Neural cell (in vitro differentiated cells): ENCODE results near the gene OLFM1. TPM values are rescaled to one million over a fixed set of nuclear protein-coding genes. Genes with fewer than 3 reads are reported as not detected.

Source experiments
- H2AFZ ChIP-seq: fragments of 200-600, 300-800 bp; sonication (generic), shearing (Covaris generic); 2 replicates; pipeline ENCODE4 v1.6.0; 2014; ENCODE audit warnings: low read depth, mild to moderate bottlenecking, antibody characterized with exemption, low read length, moderate library complexity
- H3F3A ChIP-seq: fragments of 200-600 bp; shearing (Covaris generic); 2 replicates; pipeline ENCODE4 v1.6.1; 2016; ENCODE audit warnings: mild to moderate bottlenecking, moderate library complexity, mixed read lengths, antibody characterized with exemption, low read length; ENCODE audit not compliant: insufficient read depth, poor library complexity, severe bottlenecking
- H3K27ac ChIP-seq: fragments of 200-600, 300-800 bp; sonication (generic), shearing (Covaris generic); 2 replicates; pipeline ENCODE4 v1.5.1; 2014; ENCODE audit warnings: mild to moderate bottlenecking, low read length, moderate library complexity
- H3K27me3 ChIP-seq: fragments of 300-800, 200-600 bp; sonication (generic), shearing (Covaris generic); 2 replicates; pipeline ENCODE4 v1.6.0; 2014; ENCODE audit warnings: mild to moderate bottlenecking, low read depth, low read length, moderate library complexity; ENCODE audit not compliant: insufficient read depth
- H3K36me3 ChIP-seq: fragments of 300-800, 200-600 bp; sonication (generic), shearing (Covaris generic); 2 replicates; pipeline ENCODE4 v1.5.1; 2014; ENCODE audit warnings: mild to moderate bottlenecking, antibody characterized with exemption, low read length, moderate library complexity; ENCODE audit not compliant: insufficient read depth
- H3K4me2 ChIP-seq: fragments of 300-800, 200-600 bp; sonication (generic), shearing (Covaris generic); 2 replicates; pipeline ENCODE4 v1.6.0; 2014; ENCODE audit warnings: mild to moderate bottlenecking, low read length
- H3K4me3 ChIP-seq: fragments of 300-800, 200-600 bp; sonication (generic), shearing (Covaris generic); 2 replicates; pipeline ENCODE4 v1.5.1; 2014; ENCODE audit warnings: mild to moderate bottlenecking, low read length, moderate library complexity
- H3K79me2 ChIP-seq: fragments of 200-600 bp; shearing (Covaris generic); replicated peaks from 2 replicates; pipeline ENCODE4 v1.6.0; 2014; ENCODE audit warnings: mild to moderate bottlenecking, low read length, moderate library complexity; ENCODE audit not compliant: insufficient read depth
- H3K9ac ChIP-seq: fragments of 300-800, 200-600 bp; sonication (generic), shearing (Covaris generic); 2 replicates; pipeline ENCODE4 v1.6.1; 2016; ENCODE audit warnings: mild to moderate bottlenecking, low read length, mixed read lengths
- H3K9me2 ChIP-seq: fragments of 200-600 bp; shearing (Covaris generic); 2 replicates; pipeline ENCODE4 v1.6.1; 2016; ENCODE audit warnings: mild to moderate bottlenecking, low read length, mixed read lengths; ENCODE audit not compliant: insufficient read depth
- H3K9me3 ChIP-seq: fragments of 200-600, 300-800 bp; sonication (generic), shearing (Covaris generic); 2 replicates; pipeline ENCODE4 v1.6.1; 2016; ENCODE audit warnings: mild to moderate bottlenecking, mixed run types, low read length, moderate library complexity, mixed read lengths
- H4K20me1 ChIP-seq: fragments of 200-600 bp; shearing (Covaris generic); 2 replicates; pipeline ENCODE4 v1.6.1; 2016; ENCODE audit warnings: mild to moderate bottlenecking, mixed run types; ENCODE audit not compliant: insufficient read depth
- EP300 ChIP-seq: fragments of 450-650 bp; conservative IDR thresholded peaks from 2 replicates; pipeline ENCODE4 v1.6.1; 2014; ENCODE audit warnings: antibody characterized with exemption, mild to moderate bottlenecking, moderate library complexity; ENCODE audit not compliant: poor library complexity, severe bottlenecking
- EZH2 ChIP-seq: fragments of 200-600, 300-800 bp; shearing (Covaris generic), sonication (generic); IDR thresholded peaks from 2 replicates; pipeline ENCODE4 v1.6.1; 2014; ENCODE audit warnings: antibody characterized with exemption, low read length, borderline replicate concordance, mild to moderate bottlenecking; ENCODE audit not compliant: insufficient read depth, poor library complexity, severe bottlenecking
- MXI1 ChIP-seq: fragments of 450-650 bp; conservative IDR thresholded peaks from 2 replicates; pipeline ENCODE4 v1.6.1; 2014; ENCODE audit warnings: antibody characterized with exemption, mild to moderate bottlenecking; ENCODE audit not compliant: poor library complexity, severe bottlenecking
- POLR2AphosphoS5 ChIP-seq: IDR thresholded peaks from 2 replicates; pipeline ENCODE4 v1.6.1; 2012
- RAD21 ChIP-seq: fragments of 450-650 bp; conservative IDR thresholded peaks from 2 replicates; pipeline ENCODE4 v1.6.1; 2014; ENCODE audit warnings: antibody characterized with exemption, mild to moderate bottlenecking, moderate library complexity
- SMC3 ChIP-seq: fragments of 450-650 bp; conservative IDR thresholded peaks from 2 replicates; pipeline ENCODE4 v1.6.1; 2014; ENCODE audit warnings: antibody characterized with exemption, mild to moderate bottlenecking, moderate library complexity; ENCODE audit not compliant: poor library complexity
- TAF1 ChIP-seq: IDR thresholded peaks from 2 replicates; pipeline ENCODE4 v1.6.1; 2012; ENCODE audit warnings: low read depth
- polyA plus RNA-seq: library from polyadenylated mRNA; depleted of rRNA; stranded (reverse); fragments of >200 nt; gene quantifications from 2 replicates; pipeline ENCODE4 v1.2.3, GENCODE V29; 2014
- TF ChIP-seq, protein P1 (sequence below): IDR thresholded peaks from 2 replicates; pipeline ENCODE4 v1.6.1; 2012; ENCODE audit warnings: borderline replicate concordance
- TF ChIP-seq, protein P2 (sequence below): fragments of 450-650 bp; IDR thresholded peaks from 2 replicates; pipeline ENCODE4 v1.5.1; 2014; ENCODE audit warnings: antibody characterized with exemption, mild to moderate bottlenecking, moderate library complexity; ENCODE audit not compliant: poor library complexity, severe bottlenecking

OLFM1 gene
- polyA plus RNA-seq, 1 donor from 2014 or later, result 102 TPM

DNA sequence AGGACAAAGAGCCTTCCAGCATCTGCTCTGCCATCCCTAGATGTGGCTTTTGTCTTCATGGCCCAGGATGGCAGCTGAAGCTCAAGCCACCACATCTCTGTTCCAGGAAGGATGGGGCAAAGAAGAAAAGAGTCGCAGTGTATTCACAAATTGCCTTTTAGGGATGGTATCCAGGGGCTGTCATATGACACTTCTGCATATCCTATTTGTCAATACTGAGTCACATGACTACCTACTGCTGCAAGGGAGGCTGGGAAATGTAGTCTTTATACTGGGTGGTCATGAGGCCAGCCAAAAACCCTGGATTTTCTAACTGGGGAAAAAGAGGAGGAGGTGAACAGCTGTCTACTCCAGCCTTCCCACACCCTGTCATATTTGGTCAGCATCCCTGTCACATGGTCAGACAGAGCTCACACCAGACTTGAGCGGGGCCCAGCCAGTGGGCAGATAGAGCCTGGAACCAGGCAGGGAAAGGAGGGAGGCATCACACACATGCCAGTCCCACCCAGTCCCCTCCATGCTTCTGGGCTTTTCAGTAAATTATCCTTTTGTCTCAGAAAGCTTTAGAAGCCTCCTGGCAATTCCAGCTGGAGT lies 52.0 kb downstream of the OLFM1 start:
- TF ChIP-seq POLR2AphosphoS5 (no peak), RAD21 (no peak), MXI1 (no peak), SMC3 (no peak), TAF1 (no peak), EP300 (no peak), EZH2 (no peak)
- TF ChIP-seq, protein P1, sequence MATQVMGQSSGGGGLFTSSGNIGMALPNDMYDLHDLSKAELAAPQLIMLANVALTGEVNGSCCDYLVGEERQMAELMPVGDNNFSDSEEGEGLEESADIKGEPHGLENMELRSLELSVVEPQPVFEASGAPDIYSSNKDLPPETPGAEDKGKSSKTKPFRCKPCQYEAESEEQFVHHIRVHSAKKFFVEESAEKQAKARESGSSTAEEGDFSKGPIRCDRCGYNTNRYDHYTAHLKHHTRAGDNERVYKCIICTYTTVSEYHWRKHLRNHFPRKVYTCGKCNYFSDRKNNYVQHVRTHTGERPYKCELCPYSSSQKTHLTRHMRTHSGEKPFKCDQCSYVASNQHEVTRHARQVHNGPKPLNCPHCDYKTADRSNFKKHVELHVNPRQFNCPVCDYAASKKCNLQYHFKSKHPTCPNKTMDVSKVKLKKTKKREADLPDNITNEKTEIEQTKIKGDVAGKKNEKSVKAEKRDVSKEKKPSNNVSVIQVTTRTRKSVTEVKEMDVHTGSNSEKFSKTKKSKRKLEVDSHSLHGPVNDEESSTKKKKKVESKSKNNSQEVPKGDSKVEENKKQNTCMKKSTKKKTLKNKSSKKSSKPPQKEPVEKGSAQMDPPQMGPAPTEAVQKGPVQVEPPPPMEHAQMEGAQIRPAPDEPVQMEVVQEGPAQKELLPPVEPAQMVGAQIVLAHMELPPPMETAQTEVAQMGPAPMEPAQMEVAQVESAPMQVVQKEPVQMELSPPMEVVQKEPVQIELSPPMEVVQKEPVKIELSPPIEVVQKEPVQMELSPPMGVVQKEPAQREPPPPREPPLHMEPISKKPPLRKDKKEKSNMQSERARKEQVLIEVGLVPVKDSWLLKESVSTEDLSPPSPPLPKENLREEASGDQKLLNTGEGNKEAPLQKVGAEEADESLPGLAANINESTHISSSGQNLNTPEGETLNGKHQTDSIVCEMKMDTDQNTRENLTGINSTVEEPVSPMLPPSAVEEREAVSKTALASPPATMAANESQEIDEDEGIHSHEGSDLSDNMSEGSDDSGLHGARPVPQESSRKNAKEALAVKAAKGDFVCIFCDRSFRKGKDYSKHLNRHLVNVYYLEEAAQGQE, result no peak
- TF ChIP-seq, protein P2, sequence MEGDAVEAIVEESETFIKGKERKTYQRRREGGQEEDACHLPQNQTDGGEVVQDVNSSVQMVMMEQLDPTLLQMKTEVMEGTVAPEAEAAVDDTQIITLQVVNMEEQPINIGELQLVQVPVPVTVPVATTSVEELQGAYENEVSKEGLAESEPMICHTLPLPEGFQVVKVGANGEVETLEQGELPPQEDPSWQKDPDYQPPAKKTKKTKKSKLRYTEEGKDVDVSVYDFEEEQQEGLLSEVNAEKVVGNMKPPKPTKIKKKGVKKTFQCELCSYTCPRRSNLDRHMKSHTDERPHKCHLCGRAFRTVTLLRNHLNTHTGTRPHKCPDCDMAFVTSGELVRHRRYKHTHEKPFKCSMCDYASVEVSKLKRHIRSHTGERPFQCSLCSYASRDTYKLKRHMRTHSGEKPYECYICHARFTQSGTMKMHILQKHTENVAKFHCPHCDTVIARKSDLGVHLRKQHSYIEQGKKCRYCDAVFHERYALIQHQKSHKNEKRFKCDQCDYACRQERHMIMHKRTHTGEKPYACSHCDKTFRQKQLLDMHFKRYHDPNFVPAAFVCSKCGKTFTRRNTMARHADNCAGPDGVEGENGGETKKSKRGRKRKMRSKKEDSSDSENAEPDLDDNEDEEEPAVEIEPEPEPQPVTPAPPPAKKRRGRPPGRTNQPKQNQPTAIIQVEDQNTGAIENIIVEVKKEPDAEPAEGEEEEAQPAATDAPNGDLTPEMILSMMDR, result no peak
- H3K9me2 ChIP-seq, result no peaks in the 10 kb centered on the region
- no peak overlapping the region for H3K27ac ChIP-seq
- H4K20me1 ChIP-seq, result no peaks in the 10 kb centered on the region
- H3K36me3 ChIP-seq, result no peaks in the 10 kb centered on the region
- H3K27me3 ChIP-seq, result no peaks in the 10 kb centered on the region
- H3K79me2 ChIP-seq, result no peaks in the 10 kb centered on the region
- H3K4me2 ChIP-seq, result no peak overlapping the region
- H3K9me3 ChIP-seq, result no peaks in the 10 kb centered on the region
- no peak overlapping the region for H3K4me3 ChIP-seq
- no peak overlapping the region for H3K9ac ChIP-seq
- H2AFZ ChIP-seq, result no peak overlapping the region
- no peaks in the 10 kb centered on the region for H3F3A ChIP-seq

DNA sequence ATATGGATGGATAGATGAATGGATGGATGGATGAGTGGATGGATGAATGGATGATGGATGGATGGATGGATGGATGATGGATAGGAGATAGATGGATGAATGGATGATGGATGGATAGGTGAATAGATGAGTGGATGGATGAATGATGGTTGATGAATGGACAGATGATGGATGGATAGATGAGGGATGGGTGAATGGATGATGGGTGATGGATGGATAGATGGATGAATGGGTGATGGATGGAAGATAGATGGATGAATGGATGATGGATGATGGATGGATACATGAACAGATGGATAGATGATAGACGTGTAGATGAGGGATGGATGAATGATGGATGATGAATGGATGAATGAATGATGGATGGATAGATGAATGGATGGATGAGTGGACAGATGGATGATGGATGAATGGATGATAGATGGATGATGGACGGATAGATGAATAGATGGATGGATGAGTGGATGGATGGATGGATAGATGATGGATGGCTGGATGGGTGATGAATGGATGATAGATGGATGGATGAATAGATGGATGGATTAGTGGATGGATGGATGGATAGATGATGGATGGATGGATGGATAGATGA lies 53.8 kb downstream of the OLFM1 start:
- TF ChIP-seq, protein P2, result no peak
- TF ChIP-seq, protein P1, result no peak
- TF ChIP-seq TAF1 (no peak), POLR2AphosphoS5 (no peak), SMC3 (no peak), MXI1 (no peak)
- no peaks in the 10 kb centered on the region for H3K9me2 ChIP-seq
- H3F3A ChIP-seq, result no peaks in the 10 kb centered on the region
- H4K20me1 ChIP-seq, result no peaks in the 10 kb centered on the region
- no peak overlapping the region for H3K4me3 ChIP-seq
- H3K9me3 ChIP-seq, result no peaks in the 10 kb centered on the region
- H3K27me3 ChIP-seq, result no peaks in the 10 kb centered on the region
- no peaks in the 10 kb centered on the region for H3K79me2 ChIP-seq
- no peak overlapping the region for H3K4me2 ChIP-seq
- no peak overlapping the region for H3K27ac ChIP-seq
- no peak overlapping the region for H3K9ac ChIP-seq
- H3K36me3 ChIP-seq, result no peaks in the 10 kb centered on the region
- H2AFZ ChIP-seq, result no peak overlapping the region
